HepG2 (cell line): Measurements from ENCODE around the gene RPS6KA3. TPM values are rescaled to one million over a fixed set of nuclear protein-coding genes. Genes with fewer than 3 reads are reported as not detected.

ENCODE experiments used
- AKNA ChIP-seq: sonication (generic); formaldehyde crosslinking; IDR thresholded peaks from 2 replicates; pipeline ENCODE4 v1.4.0; 2020; ENCODE audit warnings: missing genetic modification reagents, borderline replicate concordance
- ASH2L ChIP-seq: fragments of 300-600, 200-600 bp; sonication (generic); IDR thresholded peaks from 2 replicates; pipeline ENCODE4 v1.7.0; 2017; ENCODE audit warnings: low read depth, mild to moderate bottlenecking, moderate library complexity, mixed read lengths, low read length; ENCODE audit not compliant: insufficient read length
- ATAD3A ChIP-seq: sonication (generic); formaldehyde crosslinking; IDR thresholded peaks from 2 replicates; pipeline ENCODE4 v1.4.0; 2020; ENCODE audit warnings: missing genetic modification reagents
- CSRNP2 ChIP-seq: sonication (generic); formaldehyde crosslinking; conservative IDR thresholded peaks from 2 replicates; pipeline ENCODE4 v1.8.0; 2022; ENCODE audit warnings: low read depth, missing genetic modification reagents
- ELF1 ChIP-seq: sonication (generic); formaldehyde crosslinking; IDR thresholded peaks from 2 replicates; pipeline ENCODE4 v1.4.0; 2020; ENCODE audit warnings: missing genetic modification reagents
- FOXK2 ChIP-seq: fragments of 450-650 bp; IDR thresholded peaks from 2 replicates; pipeline ENCODE4 v1.6.1; 2016
- NR2C2 ChIP-seq: sonication (generic); formaldehyde crosslinking; IDR thresholded peaks from 2 replicates; pipeline ENCODE4 v1.4.0; 2020; ENCODE audit warnings: missing genetic modification reagents, mild to moderate bottlenecking, moderate library complexity, borderline replicate concordance
- POGZ ChIP-seq: sonication (generic); formaldehyde crosslinking; IDR thresholded peaks from 2 replicates; pipeline ENCODE4 v1.4.0; 2020; ENCODE audit warnings: mild to moderate bottlenecking, missing genetic modification reagents
- RBM22 ChIP-seq: fragments of 200-400 bp; formaldehyde crosslinking; optimal IDR thresholded peaks from 2 replicates; pipeline ENCODE3; 2017; ENCODE audit warnings: mild to moderate bottlenecking, low read length, moderate library complexity
- RERE ChIP-seq: IDR thresholded peaks from 2 replicates; pipeline ENCODE4 v1.6.1; 2016; ENCODE audit warnings: low read depth, missing genetic modification reagents, missing compliant biosample characterization
- ZBTB34 ChIP-seq: sonication (generic); formaldehyde crosslinking; IDR thresholded peaks from 2 replicates; pipeline ENCODE4 v1.8.0; 2022; ENCODE audit warnings: mild to moderate bottlenecking, missing genetic modification reagents
- ZNF883 ChIP-seq: sonication (generic); formaldehyde crosslinking; IDR thresholded peaks from 2 replicates; pipeline ENCODE4 v1.5.1; 2020; ENCODE audit warnings: mild to moderate bottlenecking, missing genetic modification reagents; ENCODE audit errors: not compliant biosample characterization
- polyA plus RNA-seq, 8 experiments: library from polyadenylated mRNA; depleted of rRNA in 3 of 8; stranded (reverse) in 7 of 8; unstranded in 1 of 8; fragments of >200 nt; fragmentation: Illumina TruSeq in 4 of 8; extraction: Trizol in 4 of 8; gene quantifications; 2 replicates each; pipeline versions ENCODE4 v1.2.1 to v1.2.3, GENCODE V29; 2011 to 2016; ENCODE audit warnings: low read depth in 4 of 8, missing spikeins in 1 of 8, mixed read lengths in 1 of 8; ENCODE audit not compliant: insufficient read depth in 1 of 8
- total RNA-seq, 5 experiments: library from RNA; depleted of rRNA; stranded (reverse); fragments of >200 nt; fragmentation: Illumina TruSeq; extraction: Trizol; gene quantifications; 2 replicates each; pipeline ENCODE4 v1.2.3, GENCODE V29; 2016; ENCODE audit warnings: low read depth in 1 of 5

Gene RPS6KA3
- total and polyA plus RNA-seq, 2 of the 13 experiments (the other 11 are each of a cell fraction or from before 2014, with no cell fraction given), result 314 to 357 TPM

GRCh38 chrX:20265221-20265725, 1.4 kb downstream of the RPS6KA3 start (continued):
- no peak for TF ChIP-seq AKNA
- no peak for TF ChIP-seq FOXK2
- TF ChIP-seq POGZ (CRISPR knock-in tag), result no peak
- TF ChIP-seq RBM22, result peak; percentile 75
- TF ChIP-seq ASH2L, result peak; percentile 21
- no peak for TF ChIP-seq ATAD3A (CRISPR knock-in tag)
- no peak for TF ChIP-seq ZNF883 (CRISPR knock-in tag)
- TF ChIP-seq ELF1 (CRISPR knock-in tag), result no peak
- TF ChIP-seq NR2C2 (CRISPR knock-in tag), result no peak
- no peak for TF ChIP-seq RERE (CRISPR knock-in tag)
- TF ChIP-seq ZBTB34 (CRISPR knock-in tag), result no peak
- no peak for TF ChIP-seq CSRNP2 (CRISPR knock-in tag)
